Astrocyte (in vitro differentiated cells and primary cell): ENCODE measurements around the gene RASGRP2.

ENCODE experiments used
- EZH2 ChIP-seq: IDR thresholded peaks from 2 replicates; pipeline ENCODE4 v1.6.1; 2012; ENCODE audit warnings: mild to moderate bottlenecking, low read length, inconsistent platforms; ENCODE audit not compliant: insufficient read depth
- TF ChIP-seq, protein P1 (sequence below): IDR thresholded peaks from 2 replicates; pipeline ENCODE4 v1.5.1; 2011; ENCODE audit warnings: low read depth, mild to moderate bottlenecking, inconsistent platforms, low read length, moderate library complexity; ENCODE audit not compliant: insufficient read depth

DNA sequence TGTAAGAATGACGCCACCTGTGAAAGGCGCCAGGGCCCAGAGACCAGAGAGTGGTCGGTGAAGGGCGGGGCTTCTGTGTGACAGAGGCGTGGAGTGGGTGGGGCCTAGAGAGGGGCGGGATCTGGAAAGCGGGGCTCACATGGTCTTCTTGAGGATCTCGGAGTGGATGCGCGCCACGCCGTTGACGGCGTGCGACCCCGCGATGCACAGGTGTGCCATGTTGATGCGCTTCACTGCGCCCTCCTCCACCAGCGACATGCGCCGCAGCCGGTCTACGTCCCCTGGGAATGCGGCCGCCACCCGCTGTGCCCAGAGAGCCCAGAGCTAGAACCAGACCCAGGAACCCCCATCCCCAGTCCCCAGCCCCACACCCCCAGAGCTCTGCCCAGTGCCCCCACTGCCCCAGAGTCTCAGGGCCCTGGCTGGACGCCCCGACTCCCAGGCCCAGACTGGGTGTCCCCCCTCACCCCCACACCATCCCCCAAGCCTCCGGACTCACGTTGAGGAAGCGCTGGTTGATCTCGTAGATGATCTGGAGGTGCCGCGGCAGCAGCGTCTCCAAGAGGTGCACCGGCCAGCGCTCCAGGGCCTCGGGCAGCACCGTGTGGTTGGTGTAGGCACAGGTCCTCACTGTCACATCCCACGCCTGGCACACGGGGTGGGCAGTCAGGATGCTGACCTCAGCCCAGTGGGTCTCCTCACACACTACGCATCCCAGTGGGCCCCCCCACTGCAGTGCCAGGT is 9.6 kb upstream of the RASGRP2 start:
- TF ChIP-seq, protein P1, sequence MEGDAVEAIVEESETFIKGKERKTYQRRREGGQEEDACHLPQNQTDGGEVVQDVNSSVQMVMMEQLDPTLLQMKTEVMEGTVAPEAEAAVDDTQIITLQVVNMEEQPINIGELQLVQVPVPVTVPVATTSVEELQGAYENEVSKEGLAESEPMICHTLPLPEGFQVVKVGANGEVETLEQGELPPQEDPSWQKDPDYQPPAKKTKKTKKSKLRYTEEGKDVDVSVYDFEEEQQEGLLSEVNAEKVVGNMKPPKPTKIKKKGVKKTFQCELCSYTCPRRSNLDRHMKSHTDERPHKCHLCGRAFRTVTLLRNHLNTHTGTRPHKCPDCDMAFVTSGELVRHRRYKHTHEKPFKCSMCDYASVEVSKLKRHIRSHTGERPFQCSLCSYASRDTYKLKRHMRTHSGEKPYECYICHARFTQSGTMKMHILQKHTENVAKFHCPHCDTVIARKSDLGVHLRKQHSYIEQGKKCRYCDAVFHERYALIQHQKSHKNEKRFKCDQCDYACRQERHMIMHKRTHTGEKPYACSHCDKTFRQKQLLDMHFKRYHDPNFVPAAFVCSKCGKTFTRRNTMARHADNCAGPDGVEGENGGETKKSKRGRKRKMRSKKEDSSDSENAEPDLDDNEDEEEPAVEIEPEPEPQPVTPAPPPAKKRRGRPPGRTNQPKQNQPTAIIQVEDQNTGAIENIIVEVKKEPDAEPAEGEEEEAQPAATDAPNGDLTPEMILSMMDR: no peak
- no peak for TF ChIP-seq EZH2
